GM12864 (cell line): Measurements from ENCODE around the gene PLA2G4B.

Experiments
- DNase-seq: peaks from one replicate; pipeline ENCODE4 v3.0.0-alpha.2; 2011; ENCODE audit warnings: low read depth
- H3K4me3 ChIP-seq: 2 replicates; pipeline ENCODE4 v1.5.1; 2011; ENCODE audit warnings: mild to moderate bottlenecking, low read depth, low read length, control low read depth
- TF ChIP-seq, protein P1 (sequence below): IDR thresholded peaks from 2 replicates; pipeline ENCODE4 v1.5.1; 2011; ENCODE audit warnings: low read depth, mild to moderate bottlenecking, moderate library complexity, low read length, control low read depth, inconsistent platforms; ENCODE audit errors: missing control alignments

The PLA2G4B gene

DNA sequence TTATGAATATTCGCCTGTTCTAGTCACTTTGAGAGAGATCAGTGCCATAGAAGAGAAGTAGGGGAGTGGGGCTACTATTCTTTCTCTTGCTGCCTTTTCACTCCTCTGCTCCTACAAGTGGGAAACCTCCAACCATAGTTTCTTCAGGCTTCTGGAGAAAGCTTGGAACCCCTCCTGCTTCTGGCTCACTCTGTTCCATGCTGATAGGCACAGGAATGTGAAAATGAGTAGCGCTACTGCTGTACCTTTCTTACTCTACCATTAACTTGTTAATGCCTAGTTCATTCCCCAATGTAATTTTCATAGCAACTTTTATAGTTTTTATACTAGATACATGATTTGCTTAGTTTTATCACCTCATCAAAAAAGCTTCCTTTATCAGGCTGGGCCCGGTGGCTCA is 37.5 kb upstream of the PLA2G4B start:
- DNase-seq, result no peak
- TF ChIP-seq, protein P1, sequence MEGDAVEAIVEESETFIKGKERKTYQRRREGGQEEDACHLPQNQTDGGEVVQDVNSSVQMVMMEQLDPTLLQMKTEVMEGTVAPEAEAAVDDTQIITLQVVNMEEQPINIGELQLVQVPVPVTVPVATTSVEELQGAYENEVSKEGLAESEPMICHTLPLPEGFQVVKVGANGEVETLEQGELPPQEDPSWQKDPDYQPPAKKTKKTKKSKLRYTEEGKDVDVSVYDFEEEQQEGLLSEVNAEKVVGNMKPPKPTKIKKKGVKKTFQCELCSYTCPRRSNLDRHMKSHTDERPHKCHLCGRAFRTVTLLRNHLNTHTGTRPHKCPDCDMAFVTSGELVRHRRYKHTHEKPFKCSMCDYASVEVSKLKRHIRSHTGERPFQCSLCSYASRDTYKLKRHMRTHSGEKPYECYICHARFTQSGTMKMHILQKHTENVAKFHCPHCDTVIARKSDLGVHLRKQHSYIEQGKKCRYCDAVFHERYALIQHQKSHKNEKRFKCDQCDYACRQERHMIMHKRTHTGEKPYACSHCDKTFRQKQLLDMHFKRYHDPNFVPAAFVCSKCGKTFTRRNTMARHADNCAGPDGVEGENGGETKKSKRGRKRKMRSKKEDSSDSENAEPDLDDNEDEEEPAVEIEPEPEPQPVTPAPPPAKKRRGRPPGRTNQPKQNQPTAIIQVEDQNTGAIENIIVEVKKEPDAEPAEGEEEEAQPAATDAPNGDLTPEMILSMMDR, result no peak
- H3K4me3 ChIP-seq, result no peak overlapping the region

DNA sequence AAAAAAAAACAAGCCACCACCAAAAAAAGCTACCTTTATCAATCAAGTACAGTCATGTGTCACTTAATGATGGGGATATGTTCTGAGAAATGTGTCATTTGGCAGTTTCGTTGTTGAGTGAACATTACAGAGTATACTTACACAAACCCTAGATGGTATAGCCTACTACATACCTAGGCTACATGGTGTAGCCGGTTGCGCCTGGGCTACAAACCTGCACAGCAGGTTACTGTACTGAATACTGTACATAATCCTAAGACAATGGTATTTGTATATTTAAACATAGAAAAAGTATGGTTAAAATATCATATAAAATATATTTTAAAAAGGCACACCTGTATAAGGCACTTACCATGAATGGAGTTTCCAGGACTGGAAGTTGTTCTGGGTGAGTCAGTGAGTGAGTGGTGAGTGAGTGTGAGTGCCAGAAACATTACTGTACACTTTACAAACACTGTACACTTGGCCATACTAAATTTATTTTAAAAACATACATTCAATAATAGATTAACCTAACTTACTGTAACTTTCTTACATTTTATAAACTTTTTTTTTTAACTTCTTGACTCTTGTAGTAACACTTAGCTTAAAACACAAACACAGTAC is 36.7 kb upstream of the PLA2G4B start:
- TF ChIP-seq, protein P1, result no peak
- no peak overlapping the region for H3K4me3 ChIP-seq
- DNase-seq, result no peak

DNA sequence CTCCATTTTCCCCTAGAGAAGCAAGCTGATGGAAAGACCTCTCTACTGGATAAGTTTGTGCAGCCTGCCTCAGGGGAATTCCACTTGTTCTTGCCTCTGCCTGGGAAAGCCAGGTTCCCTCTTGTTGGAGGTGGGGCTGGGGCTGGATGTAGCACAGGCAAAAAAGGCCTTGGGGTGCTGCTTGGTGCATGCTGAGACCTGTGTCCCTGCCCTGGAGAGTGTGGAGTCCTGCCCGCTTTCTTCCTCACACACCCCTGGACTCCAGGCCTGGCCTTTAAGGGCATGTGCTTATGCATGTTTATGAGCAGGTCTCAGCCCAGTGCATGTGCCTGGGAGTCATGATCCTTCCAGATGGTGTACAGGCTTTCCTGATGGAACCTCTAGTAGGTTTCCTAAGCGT is 34.3 kb upstream of the PLA2G4B start:
- TF ChIP-seq, protein P1, result no peak
- no peak for DNase-seq
- no peak overlapping the region for H3K4me3 ChIP-seq

DNA sequence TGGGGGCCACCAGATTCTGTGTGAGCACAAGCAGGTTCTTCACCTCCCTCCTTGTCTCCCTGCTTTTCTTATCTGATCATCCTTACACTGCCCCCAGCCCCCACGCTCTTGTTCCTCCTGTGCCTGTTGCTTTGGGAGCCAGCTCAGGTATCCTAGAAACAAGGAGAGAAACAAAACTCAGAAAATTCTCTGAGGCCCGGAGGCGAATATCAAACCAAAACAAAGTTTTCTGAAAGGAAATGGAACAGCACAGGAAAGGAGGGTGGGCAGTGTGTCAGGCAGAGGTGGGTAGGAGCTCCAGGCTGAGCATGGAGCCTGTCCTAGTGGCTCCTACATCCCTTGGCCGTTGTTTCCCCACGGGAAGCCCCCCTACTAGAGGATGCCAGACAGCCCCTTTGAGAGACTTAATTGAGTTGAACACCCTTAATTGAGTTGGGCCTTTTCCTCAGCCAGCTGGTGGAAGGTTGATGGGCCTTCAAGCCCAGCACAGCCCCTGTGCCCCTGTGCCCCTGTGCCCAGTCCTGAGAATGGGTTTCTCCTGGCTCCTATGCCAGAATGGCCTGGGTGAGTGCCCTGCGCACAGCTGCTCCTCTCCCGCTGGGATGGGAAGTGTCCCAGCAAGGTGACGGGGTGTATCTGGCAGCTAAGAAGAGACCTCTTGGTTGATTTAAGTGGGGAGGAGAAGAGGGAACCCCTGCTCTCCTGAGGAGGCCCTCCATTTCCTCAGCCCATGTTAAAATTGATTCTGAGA is 33.6 kb upstream of the PLA2G4B start:
- H3K4me3 ChIP-seq, result no peak overlapping the region

DNA sequence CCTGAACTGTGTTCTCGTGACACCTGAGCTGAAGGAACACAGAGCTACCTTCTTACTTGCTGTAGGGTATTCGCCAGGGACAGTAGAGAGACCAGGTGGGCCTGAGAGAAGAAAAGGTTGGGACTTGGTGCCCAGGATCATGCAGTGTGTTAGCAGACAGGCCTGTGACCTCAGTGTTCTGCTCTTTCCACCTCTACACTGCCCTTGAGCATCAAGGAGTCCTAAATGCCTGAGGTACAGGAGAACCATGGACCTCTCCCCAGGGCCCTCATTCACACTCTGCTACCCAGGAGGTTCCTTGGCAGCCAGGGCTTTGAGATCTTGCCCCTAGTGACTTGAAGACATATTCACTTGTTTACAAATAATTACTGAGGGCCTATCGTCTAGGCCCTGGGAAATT is 32.9 kb upstream of the PLA2G4B start:
- TF ChIP-seq, protein P1, result no peak
- DNase-seq, result no peak
- no peak overlapping the region for H3K4me3 ChIP-seq

More for the DNA sequence above, 33.6 kb upstream of the PLA2G4B start:
- DNase-seq, result no peak
- TF ChIP-seq, protein P1, result no peak

DNA sequence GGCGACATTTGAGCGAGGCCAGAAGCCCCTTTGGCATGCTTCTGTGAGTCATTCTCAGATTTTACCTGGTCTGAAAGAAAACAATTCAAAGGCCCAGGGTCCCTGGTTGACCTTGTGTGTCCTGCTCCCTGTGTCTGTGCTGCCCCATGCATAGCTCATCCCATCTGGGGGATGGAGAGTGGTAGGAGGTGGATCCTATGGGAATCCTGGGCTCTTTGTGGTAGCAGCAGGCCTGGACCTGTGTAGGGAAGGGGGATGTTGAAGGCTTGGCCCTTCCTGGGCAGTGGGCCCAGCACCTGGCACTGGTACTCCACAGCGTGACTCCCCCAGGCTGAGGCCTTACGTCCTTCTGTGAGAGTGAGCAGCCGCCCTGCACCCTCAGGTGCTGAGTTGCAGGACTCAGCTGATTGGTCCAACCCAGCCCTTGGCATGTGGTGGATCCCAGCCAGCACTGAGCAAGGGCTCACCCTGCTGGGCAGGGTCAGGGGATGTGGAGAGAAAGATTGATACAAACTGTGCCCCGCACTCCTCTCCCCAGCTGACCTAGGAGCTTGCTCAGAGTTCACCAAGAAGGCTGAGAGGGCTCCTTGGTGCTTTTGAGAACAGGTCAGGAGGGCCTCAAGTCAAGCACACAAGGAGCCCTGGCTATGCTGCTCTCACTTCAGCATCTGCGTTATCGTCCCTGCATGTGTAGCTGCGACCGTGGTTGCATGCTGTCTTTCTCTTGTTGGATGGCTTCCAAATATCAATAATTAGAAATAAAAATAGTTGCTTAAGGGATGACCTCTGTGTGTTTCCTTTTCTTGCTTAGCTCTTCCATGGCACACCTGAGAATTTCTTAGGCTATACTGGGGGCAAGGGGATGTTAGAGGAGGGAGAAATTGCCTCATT is 32.1 kb upstream of the PLA2G4B start:
- no peak overlapping the region for H3K4me3 ChIP-seq
- TF ChIP-seq, protein P1, result no peak
- no peak for DNase-seq
